ENCODE measurements around the gene BTBD16.

GRCh38 chr10:122375679-122376160, 104.6 kb downstream of the BTBD16 start:
- TF ChIP-seq POLR2A (IDR thresholded peaks at IDR 0.05), result no peak
- no peak for TF ChIP-seq CTCF (IDR thresholded peaks at IDR 0.05)
